ENCODE results near the gene PRPF19.

PRPF19 gene

GRCh38 chr11:60906132-60906972 lies at the start of gene PRPF19:
Gene PRPF19, minus strand, starts transcription at chr11:60906585. Its CDS starts 203 bp downstream, at chr11:60906382.
- peak; percentile 97 for DNase-seq (ENCODE audit: low spot score)

- no peak for DNase-seq (ENCODE audit: low spot score)
Observed at GRCh38 chr11:60955571-60955970, 49.2 kb upstream of the PRPF19 start.

- no peak for DNase-seq (ENCODE audit: low spot score)
Observed at GRCh38 chr11:60954421-60954820, 48.0 kb upstream of the PRPF19 start.

DNA sequence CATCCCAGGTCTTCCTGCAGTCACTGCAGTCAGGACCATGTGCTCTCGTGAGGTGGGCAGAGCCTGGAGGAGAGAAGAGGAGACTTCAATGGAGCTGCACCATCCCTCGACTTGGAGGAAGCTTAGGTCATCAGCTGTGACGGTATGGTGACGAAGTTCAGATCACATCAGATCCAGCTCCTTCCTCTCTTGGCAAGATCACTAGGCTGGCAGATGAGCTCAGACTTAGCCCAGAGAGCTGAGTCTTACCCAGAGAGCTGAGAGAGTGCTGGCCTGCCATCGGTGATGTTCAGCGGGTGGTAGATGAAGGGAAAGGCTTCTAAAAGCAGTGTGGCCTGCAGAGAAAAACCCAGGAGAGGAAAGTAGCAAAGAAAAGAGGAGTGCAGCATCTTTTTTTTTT lies 47.4 kb upstream of the PRPF19 start:
- no peak for DNase-seq (ENCODE audit: low spot score)

GRCh38 chr11:60952742-60953170 lies 46.4 kb upstream of the PRPF19 start:
- DNase-seq (ENCODE audit: low spot score): no peak

- peak; percentile 42 for DNase-seq (ENCODE audit: low spot score)
Observed at GRCh38 chr11:60951904-60952741, 45.7 kb upstream of the PRPF19 start, which contains the start of gene SLC15A3. Gene SLC15A3, minus strand, starts transcription at chr11:60952176. Its CDS starts 625 bp downstream, at chr11:60951551.

- peak; percentile 48 for DNase-seq (ENCODE audit: low spot score)
Observed at GRCh38 chr11:60951606-60951903, 45.2 kb upstream of the PRPF19 start.

GRCh38 chr11:60950933-60951605 lies 44.7 kb upstream of the PRPF19 start:
- peak; percentile 42 for DNase-seq (ENCODE audit: low spot score)

DNA sequence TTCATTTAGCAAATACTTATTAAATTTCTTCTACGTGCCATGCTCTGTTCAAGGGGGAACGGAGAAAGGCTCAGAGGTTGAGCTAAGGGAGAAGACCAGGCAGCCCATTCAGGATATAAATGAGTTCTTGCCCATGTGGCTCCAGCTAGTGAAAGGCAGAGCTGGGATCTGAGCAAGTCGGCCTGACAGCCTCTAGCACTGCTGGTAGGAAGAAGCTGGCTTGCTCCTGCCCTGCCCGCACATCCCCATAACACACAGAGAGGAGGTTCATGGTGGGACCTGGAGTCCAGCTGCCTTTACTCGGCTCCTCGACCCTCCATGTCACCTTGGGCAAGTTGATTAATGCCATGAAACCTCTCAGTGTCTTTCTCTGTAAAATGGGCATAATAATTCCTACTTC lies 43.6 kb upstream of the PRPF19 start:
- no peak for DNase-seq (ENCODE audit: low spot score)

DNA sequence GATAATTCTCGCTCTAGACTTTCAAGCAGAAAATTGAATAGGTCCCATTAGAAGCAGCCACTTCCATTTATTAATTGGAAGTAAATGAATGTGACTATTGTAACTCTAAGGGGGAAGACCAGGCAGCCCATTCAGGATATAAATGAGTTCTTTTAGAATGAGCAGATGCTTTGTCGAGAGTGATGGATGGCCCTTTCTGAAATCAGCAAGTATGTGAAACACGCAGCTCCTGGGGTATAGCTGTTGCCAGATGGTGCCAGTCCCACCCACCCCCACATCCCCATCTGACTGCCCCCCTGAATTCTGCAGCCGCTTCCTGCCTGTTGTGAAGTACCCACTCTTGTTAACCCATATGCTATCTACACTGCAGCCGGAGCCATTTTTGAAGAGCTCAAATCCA lies 41.9 kb upstream of the PRPF19 start:
- no peak for DNase-seq (ENCODE audit: low spot score)

GRCh38 chr11:60947700-60948099 lies 41.3 kb upstream of the PRPF19 start:
- no peak for DNase-seq (ENCODE audit: low spot score)

DNA sequence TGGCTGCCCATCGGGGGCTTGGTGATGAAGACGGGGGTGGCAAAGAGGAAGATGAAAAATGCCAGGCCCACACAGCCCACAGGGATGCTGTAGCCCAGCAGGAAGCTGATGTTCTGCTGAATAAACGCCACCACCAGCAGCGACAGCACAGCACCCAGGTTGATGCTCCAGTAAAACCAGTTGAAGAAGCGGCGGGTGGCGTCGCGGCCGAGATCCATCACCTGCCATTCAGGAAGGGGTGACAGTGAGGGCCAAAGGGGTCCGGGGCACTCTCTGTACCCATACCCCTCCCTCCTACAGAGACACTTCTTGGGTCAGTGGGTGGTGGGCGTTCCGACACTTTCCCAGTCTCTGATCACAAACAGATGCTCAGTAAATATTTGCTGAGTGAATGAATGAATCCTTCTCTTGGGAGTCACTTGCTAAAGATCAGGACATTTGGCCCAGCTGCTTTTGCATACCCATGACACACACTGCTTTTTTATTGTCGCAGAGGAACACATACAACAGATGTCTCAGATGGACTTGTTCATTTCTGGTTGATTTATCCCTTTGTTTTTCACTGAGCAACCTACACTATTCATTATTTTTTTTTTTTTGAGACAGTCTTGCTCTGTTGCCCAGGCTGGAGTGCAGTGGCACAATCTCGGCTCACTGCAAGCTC lies 40.3 kb upstream of the PRPF19 start:
- no peak for DNase-seq (ENCODE audit: low spot score)

DNA sequence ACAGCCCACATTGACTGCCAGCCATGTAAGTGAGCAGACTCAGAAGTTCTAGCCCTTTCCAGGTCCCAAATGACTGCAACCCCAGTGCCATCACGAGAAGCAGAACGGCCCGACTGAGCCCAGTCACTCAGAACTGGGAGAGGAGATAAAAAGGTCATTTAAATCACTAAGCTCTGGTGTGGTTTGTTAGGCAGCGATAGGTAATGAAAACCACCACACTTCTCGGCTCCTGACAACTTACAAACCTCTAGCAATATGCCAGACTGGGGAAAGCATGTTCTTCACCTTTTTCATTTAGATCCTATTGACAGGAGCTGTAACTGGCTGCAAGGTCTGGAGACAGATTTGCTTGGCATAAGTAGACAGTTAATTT lies 38.9 kb upstream of the PRPF19 start:
- DNase-seq (ENCODE audit: low spot score): no peak

GRCh38 chr11:60944490-60945294 lies 38.3 kb upstream of the PRPF19 start:
- no peak for DNase-seq (ENCODE audit: low spot score)

DNA sequence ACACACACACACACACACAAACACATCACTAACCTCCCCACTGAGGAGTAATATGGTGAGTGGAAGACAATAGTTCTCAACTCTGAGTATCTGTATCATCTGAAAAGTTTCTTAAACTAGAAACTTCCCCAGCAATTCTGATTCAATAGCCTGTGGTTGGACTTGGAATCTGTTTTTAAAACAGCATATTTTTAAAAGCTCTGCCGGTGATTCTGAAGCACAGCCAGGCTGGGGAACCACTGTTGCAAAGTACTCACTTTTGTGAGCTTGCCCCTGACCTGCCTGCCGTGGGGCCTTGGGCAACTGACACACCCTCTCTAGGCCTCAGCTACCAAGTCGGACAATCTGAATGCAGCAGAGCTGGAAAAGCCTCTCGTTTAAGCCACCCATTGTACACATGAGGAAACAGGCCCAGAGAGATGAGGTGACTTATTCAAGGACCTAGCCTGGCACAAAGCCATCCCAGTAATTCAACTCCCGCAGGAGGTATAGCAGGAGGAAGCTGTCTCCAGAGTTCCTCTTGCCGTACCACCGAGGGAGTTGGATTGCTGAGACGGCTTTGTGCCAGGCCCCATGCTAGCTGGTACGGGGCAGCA lies 36.7 kb upstream of the PRPF19 start:
- DNase-seq (ENCODE audit: low spot score): no peak

DNA sequence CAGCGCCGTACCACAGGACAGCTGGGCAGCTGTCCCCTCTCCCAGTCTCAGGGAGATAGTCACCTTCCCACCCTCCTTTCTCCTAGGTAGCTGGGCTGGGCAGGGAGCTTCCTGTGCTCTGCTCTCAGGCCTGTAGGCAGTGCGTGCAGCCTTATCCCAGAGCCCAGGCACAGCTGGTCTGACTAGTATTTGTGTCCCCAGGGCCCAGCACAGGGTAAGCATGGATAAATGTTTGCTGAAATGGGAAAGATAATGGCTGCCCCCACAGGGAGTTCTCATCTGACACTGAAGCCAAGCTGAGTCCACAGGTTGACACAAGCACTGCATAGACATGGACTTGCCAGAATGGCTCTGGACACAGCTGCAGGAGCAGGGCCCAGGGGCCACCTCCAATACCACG lies 35.8 kb upstream of the PRPF19 start:
- DNase-seq (ENCODE audit: low spot score): no peak

DNA sequence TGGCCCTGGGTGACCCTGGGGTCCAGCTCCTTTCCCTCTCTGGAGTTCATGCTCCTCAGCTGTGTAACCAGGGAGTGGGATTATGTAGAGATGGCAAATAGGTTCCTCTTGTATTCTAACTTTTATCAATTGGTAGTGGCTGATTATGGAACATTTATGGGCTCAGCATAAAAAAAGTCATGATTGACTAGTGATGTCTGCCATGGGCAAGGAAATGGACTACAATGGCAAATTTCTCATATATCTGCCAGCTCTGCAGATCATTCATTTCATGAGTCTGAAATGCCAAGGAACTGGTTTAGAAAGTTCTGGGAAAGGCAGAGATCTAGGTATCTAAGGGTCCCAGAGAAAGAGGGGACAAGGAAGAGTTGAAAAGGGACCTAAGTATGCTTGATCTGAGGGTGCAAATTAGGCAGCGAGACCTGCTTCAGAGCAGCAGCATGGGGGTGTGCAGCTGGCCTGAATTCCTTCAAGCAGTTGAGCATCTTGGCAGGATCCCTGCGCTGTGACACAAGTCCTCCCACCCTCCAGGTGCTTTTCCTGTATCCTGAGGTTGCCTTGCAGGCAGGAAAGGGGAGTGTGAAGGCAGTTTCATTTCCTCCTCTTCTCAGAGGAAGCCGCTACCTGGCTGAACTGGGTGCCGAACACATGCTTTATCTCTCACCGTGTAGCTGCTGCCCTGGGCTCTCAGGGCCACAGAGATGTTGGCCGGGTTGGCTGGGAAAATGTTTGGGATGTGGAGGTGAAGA lies 35.2 kb upstream of the PRPF19 start:
- no peak for DNase-seq (ENCODE audit: low spot score)

- no peak for DNase-seq (ENCODE audit: low spot score)
Observed at GRCh38 chr11:60939855-60940254, 33.5 kb upstream of the PRPF19 start.

GRCh38 chr11:60939301-60939700 lies 32.9 kb upstream of the PRPF19 start:
- DNase-seq (ENCODE audit: low spot score): no peak

GRCh38 chr11:60938500-60938899 lies 32.1 kb upstream of the PRPF19 start:
- DNase-seq (ENCODE audit: low spot score): no peak

All from iPS-NIHi11 (cell line).